Measurements from ENCODE around the gene SLC16A8.

The SLC16A8 gene

DNA sequence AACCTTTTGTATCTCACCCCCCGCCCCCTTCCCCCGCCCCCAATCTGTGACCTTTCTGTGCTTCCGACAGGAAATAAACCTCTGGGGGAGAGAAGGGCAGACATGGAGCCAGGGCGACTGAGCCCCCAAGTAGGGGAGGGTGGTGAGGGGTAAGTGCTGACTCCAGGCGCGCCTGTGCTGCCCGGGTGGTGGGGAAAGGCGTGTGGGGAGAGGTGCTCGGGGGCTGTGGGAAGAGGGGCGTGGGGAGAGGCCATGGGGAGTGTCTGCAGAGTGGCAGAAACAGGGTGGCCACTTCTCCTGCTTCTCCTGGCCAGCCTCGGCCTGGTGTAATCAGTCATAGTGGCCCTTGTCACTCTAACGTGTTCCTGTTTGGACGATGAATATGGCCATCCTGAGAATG lies 8.0 kb downstream of the SLC16A8 start (continued):
- TF ChIP-seq, protein P1, sequence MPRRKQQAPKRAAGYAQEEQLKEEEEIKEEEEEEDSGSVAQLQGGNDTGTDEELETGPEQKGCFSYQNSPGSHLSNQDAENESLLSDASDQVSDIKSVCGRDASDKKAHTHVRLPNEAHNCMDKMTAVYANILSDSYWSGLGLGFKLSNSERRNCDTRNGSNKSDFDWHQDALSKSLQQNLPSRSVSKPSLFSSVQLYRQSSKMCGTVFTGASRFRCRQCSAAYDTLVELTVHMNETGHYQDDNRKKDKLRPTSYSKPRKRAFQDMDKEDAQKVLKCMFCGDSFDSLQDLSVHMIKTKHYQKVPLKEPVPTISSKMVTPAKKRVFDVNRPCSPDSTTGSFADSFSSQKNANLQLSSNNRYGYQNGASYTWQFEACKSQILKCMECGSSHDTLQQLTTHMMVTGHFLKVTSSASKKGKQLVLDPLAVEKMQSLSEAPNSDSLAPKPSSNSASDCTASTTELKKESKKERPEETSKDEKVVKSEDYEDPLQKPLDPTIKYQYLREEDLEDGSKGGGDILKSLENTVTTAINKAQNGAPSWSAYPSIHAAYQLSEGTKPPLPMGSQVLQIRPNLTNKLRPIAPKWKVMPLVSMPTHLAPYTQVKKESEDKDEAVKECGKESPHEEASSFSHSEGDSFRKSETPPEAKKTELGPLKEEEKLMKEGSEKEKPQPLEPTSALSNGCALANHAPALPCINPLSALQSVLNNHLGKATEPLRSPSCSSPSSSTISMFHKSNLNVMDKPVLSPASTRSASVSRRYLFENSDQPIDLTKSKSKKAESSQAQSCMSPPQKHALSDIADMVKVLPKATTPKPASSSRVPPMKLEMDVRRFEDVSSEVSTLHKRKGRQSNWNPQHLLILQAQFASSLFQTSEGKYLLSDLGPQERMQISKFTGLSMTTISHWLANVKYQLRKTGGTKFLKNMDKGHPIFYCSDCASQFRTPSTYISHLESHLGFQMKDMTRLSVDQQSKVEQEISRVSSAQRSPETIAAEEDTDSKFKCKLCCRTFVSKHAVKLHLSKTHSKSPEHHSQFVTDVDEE (CRISPR knock-in tag; IDR thresholded peaks at IDR 0.05) = no peak
- no peak for TF ChIP-seq ISL1 (CRISPR knock-in tag; IDR thresholded peaks at IDR 0.05)
- TF ChIP-seq CSDC2 (CRISPR knock-in tag; IDR thresholded peaks at IDR 0.05) = no peak
- no peak for TF ChIP-seq RARB (CRISPR knock-in tag; IDR thresholded peaks at IDR 0.05)
- no peak for TF ChIP-seq ESRRG (CRISPR knock-in tag; IDR thresholded peaks at IDR 0.05)
- no peak for TF ChIP-seq BACH2 (CRISPR knock-in tag; IDR thresholded peaks at IDR 0.05; ENCODE audit: borderline replicate concordance)

DNA sequence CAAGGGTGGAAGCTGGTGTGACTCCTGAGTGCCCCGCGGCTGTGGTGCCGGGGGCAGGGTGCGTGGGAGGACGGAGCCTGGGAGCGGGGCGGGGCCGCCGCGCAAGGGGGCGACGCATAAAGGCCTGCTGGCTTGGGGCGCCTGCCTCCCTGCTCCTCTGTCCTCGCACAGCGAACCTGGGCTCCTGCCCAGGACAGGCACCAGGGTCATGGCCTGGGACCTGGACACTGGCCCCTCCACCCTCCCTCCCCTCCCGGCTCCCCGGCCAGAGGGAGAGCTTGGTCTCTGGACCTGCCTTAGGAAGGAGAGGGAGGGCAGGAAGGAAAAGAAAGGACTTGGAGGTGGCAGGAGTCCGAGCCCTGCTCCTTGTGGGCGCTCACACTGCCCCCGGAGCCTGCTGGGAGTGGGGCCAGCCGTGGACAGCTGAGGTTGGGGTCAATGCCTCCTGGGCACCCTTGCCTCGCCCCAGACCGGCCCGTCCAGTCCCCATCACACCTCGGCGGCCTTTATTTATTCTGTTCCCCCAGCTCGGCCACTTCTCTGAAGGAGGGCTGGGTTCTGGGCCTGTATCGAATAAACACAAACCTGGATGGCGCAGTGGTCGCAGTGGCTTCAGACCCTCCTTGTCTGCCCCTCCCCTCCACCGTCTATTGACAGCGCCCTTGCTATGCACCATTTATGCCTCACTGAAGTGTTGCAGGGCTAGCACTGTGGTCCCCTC lies 8.7 kb downstream of the SLC16A8 start:
- ATAC-seq = no peak
- TF ChIP-seq PPARA (CRISPR knock-in tag; IDR thresholded peaks at IDR 0.05; ENCODE audit: borderline replicate concordance) (no peak), ZNF565 (CRISPR knock-in tag; conservative IDR thresholded peaks at IDR 0.05; ENCODE audit: low read depth) (no peak), RARB (CRISPR knock-in tag; IDR thresholded peaks at IDR 0.05) (no peak), GLIS3 (CRISPR knock-in tag; IDR thresholded peaks at IDR 0.05) (no peak), ZNF70 (CRISPR knock-in tag; IDR thresholded peaks at IDR 0.05) (no peak), ARNTL (CRISPR knock-in tag; IDR thresholded peaks at IDR 0.05; ENCODE audit: borderline replicate concordance, low read depth) (no peak), OSR1 (CRISPR knock-in tag; IDR thresholded peaks at IDR 0.05) (no peak), TCF4 (CRISPR knock-in tag; IDR thresholded peaks at IDR 0.05; ENCODE audit: borderline replicate concordance) (no peak), ZNF8 (CRISPR knock-in tag; IDR thresholded peaks at IDR 0.05) (no peak), ZFP30 (CRISPR knock-in tag; IDR thresholded peaks at IDR 0.05) (no peak), SNAI2 (CRISPR knock-in tag; IDR thresholded peaks at IDR 0.05) (no peak), CSDC2 (CRISPR knock-in tag; IDR thresholded peaks at IDR 0.05) (no peak)
- TF ChIP-seq, protein P2, sequence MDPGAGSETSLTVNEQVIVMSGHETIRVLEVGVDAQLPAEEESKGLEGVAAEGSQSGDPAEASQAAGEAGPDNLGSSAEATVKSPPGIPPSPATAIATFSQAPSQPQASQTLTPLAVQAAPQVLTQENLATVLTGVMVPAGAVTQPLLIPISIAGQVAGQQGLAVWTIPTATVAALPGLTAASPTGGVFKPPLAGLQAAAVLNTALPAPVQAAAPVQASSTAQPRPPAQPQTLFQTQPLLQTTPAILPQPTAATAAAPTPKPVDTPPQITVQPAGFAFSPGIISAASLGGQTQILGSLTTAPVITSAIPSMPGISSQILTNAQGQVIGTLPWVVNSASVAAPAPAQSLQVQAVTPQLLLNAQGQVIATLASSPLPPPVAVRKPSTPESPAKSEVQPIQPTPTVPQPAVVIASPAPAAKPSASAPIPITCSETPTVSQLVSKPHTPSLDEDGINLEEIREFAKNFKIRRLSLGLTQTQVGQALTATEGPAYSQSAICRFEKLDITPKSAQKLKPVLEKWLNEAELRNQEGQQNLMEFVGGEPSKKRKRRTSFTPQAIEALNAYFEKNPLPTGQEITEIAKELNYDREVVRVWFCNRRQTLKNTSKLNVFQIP (CRISPR knock-in tag; IDR thresholded peaks at IDR 0.05; ENCODE audit: borderline replicate concordance, low read depth) = no peak

DNA sequence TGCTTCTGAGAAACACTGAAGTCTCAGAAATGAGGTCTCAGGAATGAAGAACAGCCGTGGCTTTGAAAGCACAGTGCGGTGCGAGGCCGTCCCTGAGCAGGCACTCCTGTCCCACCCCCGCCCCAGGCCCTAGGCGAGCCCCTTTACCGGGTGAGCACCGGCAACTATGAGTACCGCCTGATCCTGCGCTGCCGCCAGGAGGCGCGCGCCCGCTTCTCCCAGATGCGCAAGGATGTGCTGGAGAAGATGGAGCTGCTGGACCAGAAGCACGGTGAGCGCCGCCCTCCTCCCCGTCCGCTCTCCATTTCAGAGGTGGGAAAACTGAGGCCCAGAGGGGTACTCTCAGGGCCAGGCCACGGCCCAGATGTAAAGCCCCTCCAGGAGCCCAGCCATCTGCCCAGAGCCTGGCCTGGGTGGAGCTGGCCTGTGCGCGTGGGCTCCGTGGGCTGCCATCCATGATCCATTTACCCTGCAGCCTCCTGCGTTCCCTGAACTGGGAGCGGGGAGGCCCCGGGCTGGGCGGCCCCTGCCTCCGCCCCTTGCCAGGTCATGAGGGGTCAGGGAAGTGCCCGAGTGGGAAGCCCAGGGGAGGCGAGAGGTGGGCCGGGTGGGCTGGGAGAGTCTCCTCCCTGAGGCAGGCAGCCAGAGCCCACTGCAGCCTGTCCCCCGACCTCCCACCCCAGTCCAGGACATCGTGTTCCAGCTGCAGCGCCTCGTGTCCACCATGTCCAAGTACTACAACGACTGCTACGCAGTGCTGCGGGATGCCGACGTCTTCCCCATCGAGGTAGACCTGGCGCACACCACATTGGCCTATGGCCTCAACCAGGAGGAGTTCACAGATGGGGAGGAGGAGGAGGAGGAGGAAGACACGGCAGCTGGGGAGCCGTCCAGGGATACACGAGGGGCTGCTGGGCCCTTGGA lies 9.5 kb downstream of the SLC16A8 start:
- TF ChIP-seq, protein P3, sequence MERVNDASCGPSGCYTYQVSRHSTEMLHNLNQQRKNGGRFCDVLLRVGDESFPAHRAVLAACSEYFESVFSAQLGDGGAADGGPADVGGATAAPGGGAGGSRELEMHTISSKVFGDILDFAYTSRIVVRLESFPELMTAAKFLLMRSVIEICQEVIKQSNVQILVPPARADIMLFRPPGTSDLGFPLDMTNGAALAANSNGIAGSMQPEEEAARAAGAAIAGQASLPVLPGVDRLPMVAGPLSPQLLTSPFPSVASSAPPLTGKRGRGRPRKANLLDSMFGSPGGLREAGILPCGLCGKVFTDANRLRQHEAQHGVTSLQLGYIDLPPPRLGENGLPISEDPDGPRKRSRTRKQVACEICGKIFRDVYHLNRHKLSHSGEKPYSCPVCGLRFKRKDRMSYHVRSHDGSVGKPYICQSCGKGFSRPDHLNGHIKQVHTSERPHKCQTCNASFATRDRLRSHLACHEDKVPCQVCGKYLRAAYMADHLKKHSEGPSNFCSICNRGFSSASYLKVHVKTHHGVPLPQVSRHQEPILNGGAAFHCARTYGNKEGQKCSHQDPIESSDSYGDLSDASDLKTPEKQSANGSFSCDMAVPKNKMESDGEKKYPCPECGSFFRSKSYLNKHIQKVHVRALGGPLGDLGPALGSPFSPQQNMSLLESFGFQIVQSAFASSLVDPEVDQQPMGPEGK (CRISPR knock-in tag; IDR thresholded peaks at IDR 0.05; ENCODE audit: borderline replicate concordance) = no peak
- TF ChIP-seq OSR1 (CRISPR knock-in tag; IDR thresholded peaks at IDR 0.05) = no peak
- TF ChIP-seq, protein P2 (CRISPR knock-in tag; IDR thresholded peaks at IDR 0.05; ENCODE audit: borderline replicate concordance, low read depth) = no peak
- no peak for TF ChIP-seq ZNF8 (CRISPR knock-in tag; IDR thresholded peaks at IDR 0.05)
- no peak for TF ChIP-seq GLIS3 (CRISPR knock-in tag; IDR thresholded peaks at IDR 0.05)
- no peak for TF ChIP-seq RARB (CRISPR knock-in tag; IDR thresholded peaks at IDR 0.05)
- no peak for TF ChIP-seq SNAI2 (CRISPR knock-in tag; IDR thresholded peaks at IDR 0.05)
- TF ChIP-seq ARNTL (CRISPR knock-in tag; IDR thresholded peaks at IDR 0.05; ENCODE audit: borderline replicate concordance, low read depth) = no peak
- no peak for TF ChIP-seq ISL1 (CRISPR knock-in tag; IDR thresholded peaks at IDR 0.05)
- TF ChIP-seq, protein P4, sequence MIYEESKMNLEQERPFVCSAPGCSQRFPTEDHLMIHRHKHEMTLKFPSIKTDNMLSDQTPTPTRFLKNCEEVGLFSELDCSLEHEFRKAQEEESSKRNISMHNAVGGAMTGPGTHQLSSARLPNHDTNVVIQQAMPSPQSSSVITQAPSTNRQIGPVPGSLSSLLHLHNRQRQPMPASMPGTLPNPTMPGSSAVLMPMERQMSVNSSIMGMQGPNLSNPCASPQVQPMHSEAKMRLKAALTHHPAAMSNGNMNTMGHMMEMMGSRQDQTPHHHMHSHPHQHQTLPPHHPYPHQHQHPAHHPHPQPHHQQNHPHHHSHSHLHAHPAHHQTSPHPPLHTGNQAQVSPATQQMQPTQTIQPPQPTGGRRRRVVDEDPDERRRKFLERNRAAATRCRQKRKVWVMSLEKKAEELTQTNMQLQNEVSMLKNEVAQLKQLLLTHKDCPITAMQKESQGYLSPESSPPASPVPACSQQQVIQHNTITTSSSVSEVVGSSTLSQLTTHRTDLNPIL (CRISPR knock-in tag; IDR thresholded peaks at IDR 0.05; ENCODE audit: low read depth) = no peak
- no peak for TF ChIP-seq ZC3H10 (CRISPR knock-in tag; IDR thresholded peaks at IDR 0.05)
- TF ChIP-seq BACH2 (CRISPR knock-in tag; IDR thresholded peaks at IDR 0.05; ENCODE audit: borderline replicate concordance) = no peak
- TF ChIP-seq ZNF565 (CRISPR knock-in tag; conservative IDR thresholded peaks at IDR 0.05; ENCODE audit: low read depth) = no peak
- no peak for TF ChIP-seq ZFP3 (CRISPR knock-in tag; IDR thresholded peaks at IDR 0.05)
- no peak for TF ChIP-seq CSDC2 (CRISPR knock-in tag; IDR thresholded peaks at IDR 0.05)
- TF ChIP-seq PPARA (CRISPR knock-in tag; IDR thresholded peaks at IDR 0.05; ENCODE audit: borderline replicate concordance) = no peak
- TF ChIP-seq ZFP30 (CRISPR knock-in tag; IDR thresholded peaks at IDR 0.05) = no peak
- no peak for ATAC-seq
